Measurements from ENCODE around the gene CD68.

GRCh38 chr17:7557775-7558543 lies 21.5 kb upstream of the CD68 start:
- no peak for TF ChIP-seq CTCF (IDR thresholded peaks at IDR 0.05)
- TF ChIP-seq POLR2A (IDR thresholded peaks at IDR 0.05): no peak
